GM06990 (cell line): Measurements from ENCODE around the gene GRIP2.

Experiments
- DNase-seq: peaks from one replicate; pipeline ENCODE4 v3.0.0-alpha.2; 2011; ENCODE audit not compliant: insufficient read length; ENCODE audit errors: extremely low read depth
- H3K27me3 ChIP-seq: replicated peaks from 2 replicates; pipeline ENCODE4 v1.6.0; 2011; ENCODE audit warnings: low read length; ENCODE audit not compliant: control insufficient read depth, insufficient read depth
- H3K36me3 ChIP-seq: 2 replicates; pipeline ENCODE4 v1.5.1; 2011; ENCODE audit warnings: low read length; ENCODE audit not compliant: control insufficient read depth, insufficient read depth
- H3K4me3 ChIP-seq: replicated peaks from 2 replicates; pipeline ENCODE4 v1.5.1; 2011; ENCODE audit warnings: low read depth, mild to moderate bottlenecking, control low read depth, low read length
- CTCF ChIP-seq: IDR thresholded peaks from 2 replicates; pipeline ENCODE4 v1.5.1; 2011; ENCODE audit warnings: low read length, control low read depth, mild to moderate bottlenecking, inconsistent platforms; ENCODE audit not compliant: insufficient read depth, poor library complexity, severe bottlenecking

GRIP2 gene

GRCh38 chr3:14503033-14503705 is 37.0 kb downstream of the GRIP2 start:
- Histone ChIP-seq H3K36me3 (no peaks in the 10 kb centered on the region), H3K4me3 (no peak overlapping the region), H3K27me3 (no peaks in the 10 kb centered on the region)
- no peak for DNase-seq
- TF ChIP-seq CTCF: no peak

DNA sequence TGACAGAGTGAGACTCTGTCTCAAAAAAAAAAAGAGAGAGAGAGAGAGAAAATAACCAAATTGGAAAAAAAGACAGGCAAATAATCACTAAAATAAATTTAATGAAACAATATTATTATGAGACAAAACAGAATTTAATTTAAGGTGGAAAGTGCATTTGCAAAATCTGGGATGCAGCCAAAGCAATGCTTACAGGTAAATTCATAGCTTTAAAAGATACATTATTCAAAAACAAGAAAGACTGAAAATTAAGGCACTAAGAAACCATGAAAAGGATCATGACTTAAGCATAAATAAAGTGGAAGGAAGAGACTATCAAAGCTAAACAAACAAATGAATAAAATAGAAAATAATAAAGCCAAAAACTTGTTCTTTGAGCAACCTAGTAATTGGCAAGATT is 37.7 kb downstream of the GRIP2 start:
- Histone ChIP-seq H3K4me3 (no peak overlapping the region), H3K27me3 (no peaks in the 10 kb centered on the region), H3K36me3 (no peaks in the 10 kb centered on the region)
- no peak for DNase-seq
- no peak for TF ChIP-seq CTCF

- no peak overlapping the region for H3K4me3 ChIP-seq
- H3K27me3 ChIP-seq: no peaks in the 10 kb centered on the region
- no peaks in the 10 kb centered on the region for H3K36me3 ChIP-seq
- no peak for DNase-seq
- peak; percentile 1 for TF ChIP-seq CTCF
Measured at GRCh38 chr3:14497321-14497720, 42.8 kb downstream of the GRIP2 start.

DNA sequence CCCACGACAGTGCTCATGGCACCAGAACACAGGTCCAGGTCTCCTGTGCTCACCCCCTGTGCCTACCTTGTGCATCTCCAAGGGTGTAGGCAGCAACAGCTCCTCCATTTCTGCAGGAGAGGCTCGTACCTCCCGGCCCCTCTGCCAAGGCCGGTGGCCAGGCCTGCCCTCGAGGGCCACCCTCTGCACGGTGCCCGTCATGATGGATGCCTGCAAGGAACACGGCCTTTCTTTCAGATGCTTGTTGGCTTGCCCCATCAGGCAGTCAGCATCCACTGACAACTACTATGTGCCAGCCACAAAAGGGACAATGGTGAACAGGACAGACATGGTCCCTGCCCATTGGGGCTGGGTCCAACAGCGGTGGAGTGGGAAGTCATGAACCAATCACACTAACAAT is 43.8 kb downstream of the GRIP2 start:
- no peak for TF ChIP-seq CTCF
- Histone ChIP-seq H3K4me3 (no peak overlapping the region), H3K36me3 (no peaks in the 10 kb centered on the region), H3K27me3 (no peaks in the 10 kb centered on the region)
- no peak for DNase-seq

- H3K4me3 ChIP-seq: no peak overlapping the region
- H3K36me3 ChIP-seq: no peaks in the 10 kb centered on the region
- no peaks in the 10 kb centered on the region for H3K27me3 ChIP-seq
- no peak for TF ChIP-seq CTCF
- DNase-seq: no peak
Measured at GRCh38 chr3:14494973-14495300, 45.2 kb downstream of the GRIP2 start.
